Measurements from ENCODE around the gene TAF3. TPM values are rescaled to one million over a fixed set of nuclear protein-coding genes. Genes with fewer than 3 reads are reported as not detected.

TAF3 gene
- total RNA-seq, 2 donors from 2014 or later, result 9.9 to 10.8 TPM

DNA sequence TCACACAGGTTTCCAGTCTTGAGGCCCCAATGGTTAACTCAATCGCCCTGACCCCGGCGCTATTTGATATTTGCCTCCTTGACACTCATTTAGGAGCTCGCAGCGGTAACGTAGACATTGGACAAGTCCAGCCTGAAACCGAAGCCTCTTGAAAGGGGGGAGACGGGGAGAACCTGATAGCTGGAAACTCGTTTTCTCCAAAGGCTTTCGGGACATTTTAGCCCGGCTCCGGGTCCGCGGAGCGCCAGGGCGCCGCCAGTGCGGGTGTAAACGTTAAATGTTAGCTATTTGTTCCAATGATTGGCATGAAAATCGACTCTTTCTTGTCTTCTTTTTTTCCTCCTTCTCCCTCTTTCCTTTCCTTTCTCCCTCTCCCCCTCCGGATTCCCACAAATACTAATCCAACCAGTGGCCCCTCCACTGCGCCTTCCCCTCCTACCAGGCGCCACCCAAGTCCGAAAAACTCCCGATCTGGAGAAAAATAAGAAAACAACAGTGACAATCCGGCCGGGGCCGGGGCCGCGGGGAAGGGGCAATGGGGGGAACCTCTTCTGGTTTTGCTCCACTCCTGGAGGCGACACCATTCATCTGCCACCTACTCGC, 219.0 kb downstream of the TAF3 start:
- DNase-seq (ENCODE audit: low spot score), result peak; percentile 55
- intact Hi-C loops (cut with DNase I), result no loop called here

DNA sequence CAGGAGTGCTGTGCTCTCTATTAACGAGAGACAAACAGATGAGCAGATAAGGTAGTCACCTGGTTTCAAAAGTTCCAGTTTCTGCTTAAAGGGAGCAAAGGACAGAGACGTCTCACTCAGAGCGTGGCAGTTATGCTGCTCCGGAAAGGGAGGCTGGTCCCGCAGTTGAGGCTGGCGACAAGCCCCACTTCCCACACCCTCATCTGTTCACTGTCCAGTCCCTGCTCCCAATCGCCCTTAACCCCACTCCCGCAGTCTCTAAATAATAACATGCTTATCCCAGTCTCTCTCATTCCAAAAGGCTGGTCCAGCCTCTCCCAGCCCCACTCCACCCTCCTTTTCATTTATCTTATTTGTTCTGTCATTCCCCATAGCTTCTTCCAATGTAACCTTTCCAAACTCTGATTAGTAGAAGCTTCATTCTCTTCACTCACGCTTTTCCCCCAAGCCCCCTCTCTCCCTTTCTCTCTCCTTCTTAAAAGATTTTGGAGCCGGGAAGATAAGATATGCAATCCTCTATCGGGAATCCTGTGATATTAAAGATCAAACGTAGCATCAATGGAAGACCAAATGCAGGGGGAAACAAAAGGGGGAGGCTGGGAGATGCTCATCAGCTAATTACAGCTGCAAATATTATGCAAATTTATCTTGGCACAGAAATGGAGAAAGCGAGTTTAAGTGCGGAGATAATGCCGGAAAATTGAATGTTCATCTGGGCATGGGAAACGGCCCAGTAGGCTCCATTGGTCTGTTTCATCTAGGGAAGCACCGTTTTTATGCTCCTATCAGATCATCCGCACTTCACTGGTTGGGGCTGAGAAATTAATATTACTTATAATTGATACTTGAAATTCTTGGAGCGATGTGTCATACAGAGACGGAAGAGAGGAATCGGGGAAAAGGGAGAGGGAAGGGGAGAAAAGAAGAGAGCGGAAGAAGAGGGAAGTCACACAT, 219.9 kb downstream of the TAF3 start:
- intact Hi-C loops (cut with DNase I), result no loop called here
- DNase-seq (ENCODE audit: low spot score), result peak; percentile 37

DNA sequence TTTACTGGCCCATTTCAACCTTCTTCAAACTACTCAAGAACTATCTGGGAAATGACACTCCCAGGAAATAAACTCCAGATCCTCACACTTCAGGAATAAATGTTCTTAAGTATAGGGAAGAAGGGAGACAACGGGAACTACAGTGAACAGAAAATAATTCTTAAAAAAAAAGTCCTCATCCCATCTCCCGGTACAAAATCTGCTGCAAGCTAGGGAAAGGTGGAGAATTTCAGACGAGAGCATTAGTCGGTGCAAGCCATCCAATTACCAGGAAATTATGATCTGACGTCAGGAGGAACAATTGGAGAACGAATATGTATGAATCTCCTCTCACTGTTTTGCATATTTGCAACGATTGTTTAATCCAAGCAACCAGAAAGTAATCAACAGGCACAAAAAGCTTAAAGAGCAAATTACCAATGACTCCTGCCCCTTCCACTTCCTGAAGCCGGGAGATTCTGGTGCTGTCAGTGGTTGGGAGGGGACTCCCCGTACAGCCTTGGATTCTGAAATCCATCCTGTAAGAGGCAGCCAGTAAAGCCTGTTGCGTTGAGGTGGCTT, 221.1 kb downstream of the TAF3 start:
- no peak for DNase-seq (ENCODE audit: low spot score)
- intact Hi-C loops (cut with DNase I), result no loop called here

- intact Hi-C loops (cut with DNase I), result no loop called here
These were observed 222.3 kb downstream of the TAF3 start for GRCh38 chr10:8040651-8041050.

DNA sequence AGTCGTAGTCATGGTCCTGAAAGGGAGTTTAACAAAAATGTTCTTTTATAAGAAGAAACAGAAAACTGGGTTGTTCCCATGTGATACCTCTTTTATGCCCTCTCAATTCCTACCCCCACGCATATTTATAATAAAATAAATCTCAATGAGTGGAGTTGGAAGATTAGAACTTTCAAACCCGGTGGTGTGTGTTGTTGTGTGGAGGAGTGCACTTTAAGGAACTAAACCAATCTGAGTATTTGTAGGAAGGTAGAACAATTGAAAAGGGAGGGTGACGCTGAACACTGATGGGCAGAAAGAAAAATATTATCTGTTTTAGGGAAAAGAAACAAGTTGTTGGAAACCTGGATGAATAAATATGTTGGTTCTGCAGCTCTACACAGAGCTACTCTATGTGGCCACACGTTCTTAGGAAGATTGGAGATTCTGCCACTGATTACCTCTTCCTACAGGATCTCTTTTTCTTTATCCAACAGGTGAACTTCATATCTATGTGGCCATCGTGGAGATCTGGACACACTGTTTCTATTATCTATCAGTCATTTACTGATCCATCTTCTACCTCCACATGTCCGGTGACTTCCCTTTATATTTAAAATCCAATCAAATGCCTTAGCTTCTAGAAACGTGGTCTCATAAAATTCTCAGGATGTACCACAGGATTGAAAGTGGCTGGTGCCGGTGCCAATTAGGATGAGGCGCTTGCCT, 223.1 kb downstream of the TAF3 start:
- intact Hi-C loops (cut with DNase I), result no loop called here
- no peak for DNase-seq (ENCODE audit: low spot score)

More at GRCh38 chr10:8040651-8041050, 222.3 kb downstream of the TAF3 start:
- DNase-seq (ENCODE audit: low spot score), result no peak

DNA sequence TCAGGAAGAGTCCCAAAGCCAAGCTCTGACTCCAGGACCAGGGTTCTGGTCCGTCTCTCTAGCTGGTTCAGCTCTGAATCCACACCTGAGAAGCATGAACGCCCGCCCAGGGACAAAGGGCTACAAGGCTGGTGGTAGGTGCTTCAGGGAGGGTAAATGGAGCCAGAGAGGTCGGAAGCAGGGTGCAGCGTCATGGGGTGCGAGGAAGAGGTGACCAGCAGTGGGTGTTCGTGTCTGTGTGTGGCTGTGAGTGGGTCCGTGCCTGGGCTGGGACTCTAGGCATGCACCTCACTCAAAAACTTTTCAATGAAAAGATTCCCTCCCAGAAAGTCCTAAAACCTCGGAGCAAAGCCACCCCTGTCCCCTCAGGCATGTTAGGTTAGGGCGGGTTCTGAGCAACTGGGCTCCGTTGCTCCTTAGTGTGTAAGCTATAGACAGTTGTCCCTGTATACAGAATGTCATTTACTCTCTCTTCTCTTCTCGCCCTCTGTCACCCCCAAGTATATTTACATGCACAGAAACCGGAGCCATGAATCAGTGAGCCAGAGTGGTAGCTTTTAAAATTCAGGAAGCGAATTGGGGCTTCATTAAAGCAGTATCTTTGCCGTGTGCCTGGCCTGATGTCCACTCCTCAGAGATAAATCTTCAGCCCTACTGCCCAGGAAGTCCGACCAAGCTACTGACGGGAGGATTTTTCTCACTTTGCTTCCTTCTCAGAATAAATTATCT, 223.9 kb downstream of the TAF3 start:
- DNase-seq (ENCODE audit: low spot score), result peak; percentile 47
- intact Hi-C loops (cut with DNase I), result no loop called here

GRCh38 chr10:8042721-8043568, 224.6 kb downstream of the TAF3 start:
- intact Hi-C loops (cut with DNase I), result no loop called here
- peak; percentile 60 for DNase-seq (ENCODE audit: low spot score)

- intact Hi-C loops (cut with DNase I), result no loop called here
- peak; percentile 69 for DNase-seq (ENCODE audit: low spot score)
These were observed 225.4 kb downstream of the TAF3 start for GRCh38 chr10:8043569-8044306.

DNA sequence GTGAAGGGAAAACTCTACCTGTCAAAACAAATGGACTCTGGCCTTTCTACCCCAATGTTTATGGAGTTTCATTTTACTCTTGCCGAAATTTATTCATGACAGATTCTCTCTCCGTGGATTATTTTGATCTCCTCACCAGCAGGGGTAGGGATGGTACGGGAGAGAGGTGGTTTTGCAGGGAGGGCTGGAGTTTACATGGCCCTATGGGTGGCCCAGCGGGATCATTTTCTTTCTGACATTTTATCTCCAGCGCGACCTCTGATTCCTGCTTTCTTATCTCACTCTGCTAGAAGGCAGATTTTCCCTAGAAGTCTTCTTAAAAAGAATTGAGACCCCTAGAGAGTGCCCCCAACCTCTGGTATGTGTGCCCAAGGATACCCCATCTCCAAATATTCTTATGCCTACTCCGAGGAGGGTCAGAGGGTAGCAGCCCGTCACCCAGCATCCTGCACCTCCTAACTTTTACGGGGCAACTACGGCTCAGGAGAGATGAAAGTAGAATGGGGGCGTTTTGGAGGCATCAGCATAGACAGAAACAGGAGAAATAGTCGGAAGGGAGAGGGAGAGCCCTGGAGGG, 226.1 kb downstream of the TAF3 start:
- DNase-seq (ENCODE audit: low spot score), result peak; percentile 22
- intact Hi-C loops (cut with DNase I), result no loop called here

GRCh38 chr10:8044908-8045725, 226.8 kb downstream of the TAF3 start:
- DNase-seq (ENCODE audit: low spot score), result peak; percentile 35
- intact Hi-C loops (cut with DNase I), result no loop called here

- intact Hi-C loops (cut with DNase I), result no loop called here
- no peak for DNase-seq (ENCODE audit: low spot score)
These were observed 227.6 kb downstream of the TAF3 start for GRCh38 chr10:8045726-8046494.

GRCh38 chr10:8047452-8048280, 229.4 kb downstream of the TAF3 start:
- DNase-seq (ENCODE audit: low spot score), result no peak
- intact Hi-C loops (cut with DNase I), result no loop called here

DNA sequence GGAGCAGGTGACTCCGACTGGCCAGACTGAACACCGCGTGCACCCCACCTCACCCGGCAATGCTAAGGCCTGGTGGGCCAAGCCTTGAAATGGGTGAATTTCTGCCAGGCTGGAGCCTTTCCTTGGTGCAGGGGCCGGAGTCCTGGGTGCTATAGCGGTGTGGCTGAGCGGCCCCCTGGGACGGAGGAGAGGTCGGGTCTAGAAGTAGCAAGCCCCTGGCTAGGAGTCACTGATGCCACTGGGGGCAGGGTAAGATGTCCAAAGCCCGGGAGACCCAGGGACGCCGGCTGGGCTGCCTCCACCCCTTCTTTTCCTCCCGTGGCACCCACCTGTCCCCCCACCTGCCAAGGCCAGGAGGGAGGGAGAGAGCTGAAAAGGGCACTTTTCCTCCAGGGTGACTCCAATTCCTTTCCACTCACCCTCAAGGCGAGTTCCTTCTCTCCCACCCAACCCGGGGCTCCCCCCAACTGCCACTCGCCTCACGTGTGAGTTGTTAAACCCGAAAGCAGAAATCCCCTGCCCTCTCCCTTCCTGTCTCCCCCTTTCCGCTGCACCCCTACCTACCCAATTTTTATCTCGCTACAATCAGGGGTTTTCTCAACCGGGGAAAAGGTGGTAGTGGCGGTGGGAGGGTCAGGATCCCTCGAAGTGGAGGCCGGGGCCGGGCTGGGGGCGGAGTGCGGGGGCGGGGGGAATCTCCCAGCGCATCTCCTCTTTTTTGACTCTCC, 230.1 kb downstream of the TAF3 start:
- intact Hi-C loops (cut with DNase I), result no loop called here
- no peak for DNase-seq (ENCODE audit: low spot score)

All from posterior vena cava (tissue), 2 donors.